ENCODE measurements around the gene ZCCHC8. TPM values are rescaled to one million over a fixed set of nuclear protein-coding genes. Genes with fewer than 3 reads are reported as not detected.
"Not testable (repeated sequence)": the region's sequence is repeated elsewhere in the genome, so short reads cannot be mapped to it uniquely, and the experiment has no call there.

ZCCHC8 gene
- total RNA-seq, 1 donor from 2014 or later, result 27.6 TPM

GRCh38 chr12:122437656-122438121 lies 63.0 kb downstream of the ZCCHC8 start:
- H3K4me3 Mint-ChIP-seq (ENCODE audit: unreplicated experiment), result no peak overlapping the region
- TF ChIP-seq, protein P1, sequence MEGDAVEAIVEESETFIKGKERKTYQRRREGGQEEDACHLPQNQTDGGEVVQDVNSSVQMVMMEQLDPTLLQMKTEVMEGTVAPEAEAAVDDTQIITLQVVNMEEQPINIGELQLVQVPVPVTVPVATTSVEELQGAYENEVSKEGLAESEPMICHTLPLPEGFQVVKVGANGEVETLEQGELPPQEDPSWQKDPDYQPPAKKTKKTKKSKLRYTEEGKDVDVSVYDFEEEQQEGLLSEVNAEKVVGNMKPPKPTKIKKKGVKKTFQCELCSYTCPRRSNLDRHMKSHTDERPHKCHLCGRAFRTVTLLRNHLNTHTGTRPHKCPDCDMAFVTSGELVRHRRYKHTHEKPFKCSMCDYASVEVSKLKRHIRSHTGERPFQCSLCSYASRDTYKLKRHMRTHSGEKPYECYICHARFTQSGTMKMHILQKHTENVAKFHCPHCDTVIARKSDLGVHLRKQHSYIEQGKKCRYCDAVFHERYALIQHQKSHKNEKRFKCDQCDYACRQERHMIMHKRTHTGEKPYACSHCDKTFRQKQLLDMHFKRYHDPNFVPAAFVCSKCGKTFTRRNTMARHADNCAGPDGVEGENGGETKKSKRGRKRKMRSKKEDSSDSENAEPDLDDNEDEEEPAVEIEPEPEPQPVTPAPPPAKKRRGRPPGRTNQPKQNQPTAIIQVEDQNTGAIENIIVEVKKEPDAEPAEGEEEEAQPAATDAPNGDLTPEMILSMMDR (IDR thresholded peaks at IDR 0.05), result no peak
- H3K27me3 Mint-ChIP-seq (ENCODE audit: unreplicated experiment), result no peaks in the 10 kb centered on the region
- no peaks in the 10 kb centered on the region for H3K4me1 Mint-ChIP-seq (ENCODE audit: unreplicated experiment)
- DNase-seq (ENCODE audit: extremely low spot score, unreplicated experiment), result no peak
- H3K9me3 Mint-ChIP-seq (ENCODE audit: unreplicated experiment), result no peaks in the 10 kb centered on the region
- H3K36me3 Mint-ChIP-seq (ENCODE audit: unreplicated experiment), result no peaks in the 10 kb centered on the region
- H3K27ac Mint-ChIP-seq (ENCODE audit: unreplicated experiment), result no peak overlapping the region

- Mint-ChIP-seq H3K4me1 (ENCODE audit: unreplicated experiment) (no peaks in the 10 kb centered on the region), H3K36me3 (ENCODE audit: unreplicated experiment) (no peaks in the 10 kb centered on the region), H3K27me3 (ENCODE audit: unreplicated experiment) (no peaks in the 10 kb centered on the region), H3K9me3 (ENCODE audit: unreplicated experiment) (no peaks in the 10 kb centered on the region), H3K4me3 (ENCODE audit: unreplicated experiment) (no peak overlapping the region), H3K27ac (ENCODE audit: unreplicated experiment) (no peak overlapping the region)
- TF ChIP-seq, protein P1 (IDR thresholded peaks at IDR 0.05), result no peak
- no peak for DNase-seq (ENCODE audit: extremely low spot score, unreplicated experiment)
Measured at GRCh38 chr12:122435186-122435585, 65.5 kb downstream of the ZCCHC8 start.

DNA sequence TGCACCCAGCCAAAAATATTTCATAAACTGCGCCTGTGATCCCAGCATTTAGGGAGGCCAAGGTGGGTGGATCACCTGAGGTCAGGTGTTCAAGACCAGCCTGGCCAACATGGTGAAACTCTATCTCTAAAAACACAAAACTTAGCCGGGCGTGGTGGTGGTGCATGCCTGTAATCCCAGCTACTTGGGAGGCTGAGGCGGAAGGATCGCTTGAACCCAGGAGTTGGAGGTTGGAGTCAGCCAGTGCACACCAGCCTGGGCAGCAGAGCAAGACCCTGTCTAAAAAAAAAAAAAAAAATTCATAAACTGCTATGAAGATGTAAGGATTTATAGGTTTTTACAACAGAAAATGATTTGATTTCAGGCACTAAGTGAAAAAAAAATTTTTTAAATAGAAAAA lies 71.7 kb downstream of the ZCCHC8 start:
- not testable (repeated sequence) for H3K27me3 Mint-ChIP-seq (ENCODE audit: unreplicated experiment); H3K27ac Mint-ChIP-seq (ENCODE audit: unreplicated experiment); H3K4me3 Mint-ChIP-seq (ENCODE audit: unreplicated experiment); H3K36me3 Mint-ChIP-seq (ENCODE audit: unreplicated experiment); H3K9me3 Mint-ChIP-seq (ENCODE audit: unreplicated experiment); DNase-seq (ENCODE audit: extremely low spot score, unreplicated experiment); H3K4me1 Mint-ChIP-seq (ENCODE audit: unreplicated experiment)

DNA sequence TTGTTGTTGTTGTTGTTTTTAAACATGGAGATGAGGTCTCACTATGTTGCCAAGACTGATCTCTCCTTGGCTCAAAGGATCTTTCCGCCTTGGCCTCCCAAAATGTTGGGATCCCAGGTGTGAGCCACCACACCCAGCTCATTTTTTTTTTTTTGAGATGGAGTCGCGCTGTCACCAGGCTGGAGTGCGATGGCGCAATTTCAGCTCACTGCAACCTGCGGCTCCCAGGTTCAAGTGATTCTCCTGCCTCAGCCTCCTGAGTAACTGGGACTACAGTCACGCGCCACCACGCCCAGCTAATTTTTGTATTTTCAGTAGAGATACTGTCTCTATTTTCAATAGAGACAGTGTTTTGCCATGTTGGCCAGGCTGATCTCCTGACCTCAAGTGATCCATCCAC lies 73.3 kb downstream of the ZCCHC8 start:
- Mint-ChIP-seq H3K4me3 (ENCODE audit: unreplicated experiment) (no peak overlapping the region), H3K36me3 (ENCODE audit: unreplicated experiment) (no peaks in the 10 kb centered on the region), H3K4me1 (ENCODE audit: unreplicated experiment) (peaks cover 11% of the 10 kb centered on the region), H3K27me3 (ENCODE audit: unreplicated experiment) (no peaks in the 10 kb centered on the region), H3K9me3 (ENCODE audit: unreplicated experiment) (no peaks in the 10 kb centered on the region), H3K27ac (ENCODE audit: unreplicated experiment) (no peak overlapping the region)
- TF ChIP-seq, protein P1 (IDR thresholded peaks at IDR 0.05), result no peak
- DNase-seq (ENCODE audit: extremely low spot score, unreplicated experiment), result no peak

- TF ChIP-seq, protein P1 (IDR thresholded peaks at IDR 0.05), result no peak
- DNase-seq (ENCODE audit: extremely low spot score, unreplicated experiment), result no peak
- Mint-ChIP-seq H3K4me1 (ENCODE audit: unreplicated experiment) (peaks cover 32% of the 10 kb centered on the region), H3K27me3 (ENCODE audit: unreplicated experiment) (no peaks in the 10 kb centered on the region), H3K4me3 (ENCODE audit: unreplicated experiment) (peak overlapping the region; percentile 86), H3K27ac (ENCODE audit: unreplicated experiment) (peak overlapping the region; percentile 95), H3K36me3 (ENCODE audit: unreplicated experiment) (no peaks in the 10 kb centered on the region), H3K9me3 (ENCODE audit: unreplicated experiment) (no peaks in the 10 kb centered on the region)
Measured at GRCh38 chr12:122423258-122424165, 77.2 kb downstream of the ZCCHC8 start.
